HCT116 (cell line): ENCODE measurements around the gene WSCD1.

Experiments used
- CTCF ChIP-seq, 3 experiments: fragments of 200-600 bp in 1 of 3; sonication (generic) in 1 of 3; IDR thresholded peaks in 2 of 3; conservative IDR thresholded peaks in 1 of 3; 2 replicates each; pipeline ENCODE4 v1.5.1; 2012 to 2017; ENCODE audit warnings: low read depth in 2 of 3, low read length in 2 of 3, antibody characterized with exemption in 1 of 3, borderline replicate concordance in 1 of 3, control low read depth in 1 of 3, mild to moderate bottlenecking in 1 of 3, mixed read lengths in 1 of 3, mixed run types in 1 of 3, moderate library complexity in 1 of 3; ENCODE audit not compliant: insufficient read depth in 1 of 3
- ELF1 ChIP-seq: IDR thresholded peaks from 2 replicates; pipeline ENCODE4 v1.6.1; 2012; ENCODE audit warnings: low read depth, borderline replicate concordance
- EZH2 ChIP-seq: fragments of 200-600 bp; sonication (generic); IDR thresholded peaks from 2 replicates; pipeline ENCODE4 v1.6.1; 2017; ENCODE audit warnings: antibody characterized with exemption, mixed run types
- EZH2phosphoT487 ChIP-seq: fragments of 200-600 bp; IDR thresholded peaks from 2 replicates; pipeline ENCODE4 v1.6.1; 2018; ENCODE audit warnings: antibody characterized with exemption, borderline replicate concordance
- JUND ChIP-seq: IDR thresholded peaks from 2 replicates; pipeline ENCODE4 v1.6.1; 2012
- POLR2A ChIP-seq: IDR thresholded peaks from 2 replicates; pipeline ENCODE4 v1.7.0; 2011; ENCODE audit warnings: borderline replicate concordance; ENCODE audit not compliant: insufficient read depth, insufficient read length; ENCODE audit errors: extremely low read depth
- POLR2AphosphoS5 ChIP-seq: IDR thresholded peaks from 2 replicates; pipeline ENCODE4 v1.6.1; 2011; ENCODE audit warnings: mild to moderate bottlenecking, low read depth, low read length, moderate library complexity
- SP1 ChIP-seq: IDR thresholded peaks from 2 replicates; pipeline ENCODE4 v1.6.1; 2012; ENCODE audit warnings: low read depth
- YY1 ChIP-seq: IDR thresholded peaks from 2 replicates; pipeline ENCODE4 v1.6.1; 2011; ENCODE audit warnings: low read length, low read depth, moderate library complexity, mild to moderate bottlenecking; ENCODE audit not compliant: insufficient replicate concordance; ENCODE audit errors: extremely low read depth

- no peak for TF ChIP-seq CTCF (IDR thresholded peaks at IDR 0.05 in 2 of 3, conservative IDR thresholded peaks at IDR 0.05 in 1 of 3; ENCODE audit: borderline replicate concordance in 1 of 3, insufficient read depth in 1 of 3, low read depth in 2 of 3, low read length in 2 of 3)
- TF ChIP-seq POLR2AphosphoS5, result no peak
- no peak for TF ChIP-seq POLR2A
- TF ChIP-seq EZH2phosphoT487, result no peak
- TF ChIP-seq JUND, result no peak
- TF ChIP-seq YY1, result no peak
- no peak for TF ChIP-seq SP1
- no peak for TF ChIP-seq EZH2
- no peak for TF ChIP-seq ELF1
Observed at GRCh38 chr17:6073620-6074019, 3.4 kb downstream of the WSCD1 start.
